H1 (cell line): Measurements from ENCODE around the gene PIK3R5. TPM values are rescaled to one million over a fixed set of nuclear protein-coding genes. Genes with fewer than 3 reads are reported as not detected.

Source experiments
- CTCF ChIA-PET: fragments of 300-600 bp; sonication (Branson Sonifier 250); formaldehyde crosslinking; loops from one replicate; lab custom pipeline; 2021; ENCODE audit not compliant: partially characterized antibody; lab: Charles Lee
- POLR2A ChIA-PET: fragments of 300-600 bp; sonication (Branson Sonifier 250); formaldehyde crosslinking; loops from one replicate; lab custom pipeline; 2021; ENCODE audit warnings: inconsistent platforms; ENCODE audit not compliant: partially characterized antibody; lab: Charles Lee
- DNase-seq, 2 experiments: peaks; one replicate each; pipeline versions ENCODE4 v3.0.0 to v3.0.0-alpha.2; 2010 to 2022; ENCODE audit warnings: low spot score in 2 of 2, low read depth in 1 of 2, mixed read lengths in 1 of 2
- FAIRE-seq: peaks from 2 replicates; lab custom pipeline; 2011; peaks lifted over from hg19 to GRCh38; lab: Jason Lieb, UNC
- H2AFZ ChIP-seq: 2 replicates; pipeline ENCODE4 v1.8.1; 2012; ENCODE audit warnings: low read length, inconsistent platforms
- H2AK5ac ChIP-seq: 2 replicates; pipeline ENCODE4 v1.6.1; 2013; ENCODE audit warnings: low read depth, low read length
- H2BK120ac ChIP-seq: replicated peaks from 2 replicates; pipeline ENCODE3; 2013; ENCODE audit warnings: low read depth, low read length, inconsistent platforms
- H2BK12ac ChIP-seq: 2 replicates; pipeline ENCODE4 v1.6.1; 2013; ENCODE audit warnings: low read depth, low read length
- H2BK15ac ChIP-seq: 2 replicates; pipeline ENCODE4 v1.6.1; 2013; ENCODE audit warnings: low read length
- H2BK20ac ChIP-seq: 2 replicates; pipeline ENCODE4 v1.6.1; 2013; ENCODE audit warnings: low read length
- H2BK5ac ChIP-seq: 2 replicates; pipeline ENCODE4 v1.6.1; 2013; ENCODE audit warnings: low read depth, low read length
- H3K14ac ChIP-seq: 2 replicates; pipeline ENCODE4 v1.6.1; 2013; ENCODE audit warnings: inconsistent platforms; ENCODE audit not compliant: insufficient read length
- H3K18ac ChIP-seq: 2 replicates; pipeline ENCODE4 v1.6.1; 2013; ENCODE audit warnings: low read length; ENCODE audit errors: extremely low read depth
- H3K23ac ChIP-seq: 2 replicates; pipeline ENCODE4 v1.6.1; 2013; ENCODE audit warnings: inconsistent platforms; ENCODE audit not compliant: insufficient read length
- H3K23me2 ChIP-seq: 2 replicates; pipeline ENCODE4 v1.6.1; 2013; ENCODE audit warnings: low read depth, low read length
- H3K27ac ChIP-seq: 2 replicates; pipeline ENCODE4 v1.6.1; 2011; ENCODE audit warnings: low read depth, low read length, inconsistent platforms
- H3K27me3 ChIP-seq, 4 experiments: replicated peaks in 1 of 4; 1 replicate in 1 of 4; 2 replicates in 3 of 4; pipeline versions ENCODE4 v1.6.1 to v1.8.1; 2011 to 2013; ENCODE audit warnings: low read length in 3 of 4, mild to moderate bottlenecking in 3 of 4, inconsistent platforms in 2 of 4, mixed read lengths in 2 of 4, moderate library complexity in 1 of 4; ENCODE audit not compliant: control insufficient read depth in 3 of 4, insufficient read depth in 3 of 4; ENCODE audit errors: extremely low read depth in 1 of 4
- H3K36me3 ChIP-seq, 4 experiments: 2 replicates each; pipeline versions ENCODE4 v1.6.1 to v1.8.1; 2011 to 2013; ENCODE audit warnings: mild to moderate bottlenecking in 4 of 4, low read length in 3 of 4, moderate library complexity in 2 of 4, control low read depth in 1 of 4, inconsistent platforms in 1 of 4; ENCODE audit not compliant: insufficient read depth in 4 of 4, control insufficient read depth in 2 of 4
- H3K4ac ChIP-seq: replicated peaks from 2 replicates; pipeline ENCODE3; 2013; ENCODE audit warnings: low read length, low read depth, mixed read lengths, inconsistent platforms; ENCODE audit not compliant: insufficient read length
- H3K4me1 ChIP-seq, 4 experiments: replicated peaks in 1 of 4; 1 replicate in 1 of 4; 2 replicates in 3 of 4; pipeline versions ENCODE4 v1.6.1 to v1.8.1; 2011 to 2013; ENCODE audit warnings: low read length in 3 of 4, inconsistent platforms in 2 of 4, mixed read lengths in 1 of 4; ENCODE audit not compliant: insufficient read depth in 4 of 4, control insufficient read depth in 3 of 4
- H3K4me2 ChIP-seq, 2 experiments: 2 replicates each; pipeline versions ENCODE4 v1.6.1 to v1.8.1; 2011 to 2013; ENCODE audit warnings: low read depth in 2 of 2, low read length in 2 of 2, control low read depth in 1 of 2, inconsistent platforms in 1 of 2, mild to moderate bottlenecking in 1 of 2; ENCODE audit not compliant: insufficient read depth in 1 of 2
- H3K4me3 ChIP-seq, 4 experiments: fragments of 200-600, 300-600 bp in 1 of 4; sonication (generic), shearing (Covaris generic), sonication (Bioruptor Twin) in 1 of 4; 2 replicates each; pipeline versions ENCODE4 v1.5.1 to v1.8.1; 2011 to 2016; ENCODE audit warnings: low read length in 4 of 4, low read depth in 3 of 4, control low read depth in 2 of 4, inconsistent platforms in 2 of 4, mild to moderate bottlenecking in 2 of 4, mixed read lengths in 1 of 4, moderate library complexity in 1 of 4; ENCODE audit not compliant: insufficient read depth in 2 of 4; ENCODE audit errors: extremely low read depth in 1 of 4
- H3K56ac ChIP-seq: replicated peaks from 2 replicates; pipeline ENCODE3; 2013; ENCODE audit warnings: low read depth, mild to moderate bottlenecking, mixed read lengths, low read length, inconsistent platforms; ENCODE audit not compliant: insufficient read length
- H3K79me1 ChIP-seq: 2 replicates; pipeline ENCODE4 v1.6.1; 2013; ENCODE audit warnings: low read depth, low read length, control low read depth
- H3K79me2 ChIP-seq, 2 experiments: 2 replicates each; pipeline versions ENCODE4 v1.6.1 to v1.8.1; 2012 to 2013; ENCODE audit warnings: low read length in 2 of 2, mild to moderate bottlenecking in 2 of 2, inconsistent platforms in 1 of 2; ENCODE audit not compliant: insufficient read depth in 2 of 2, control insufficient read depth in 1 of 2
- H3K9ac ChIP-seq, 4 experiments: replicated peaks in 1 of 4; 1 replicate in 1 of 4; 2 replicates in 3 of 4; pipeline versions ENCODE4 v1.6.1 to v1.8.1; 2011 to 2013; ENCODE audit warnings: low read depth in 3 of 4, low read length in 3 of 4, control low read depth in 2 of 4, mild to moderate bottlenecking in 2 of 4, moderate library complexity in 2 of 4, inconsistent platforms in 1 of 4; ENCODE audit errors: extremely low read depth in 1 of 4
- H3K9me3 ChIP-seq, 2 experiments: 2 replicates each; pipeline versions ENCODE4 v1.6.1 to v1.8.1; 2012 to 2013; ENCODE audit warnings: mild to moderate bottlenecking in 2 of 2, moderate library complexity in 2 of 2, control low read depth in 1 of 2, inconsistent platforms in 1 of 2, low read depth in 1 of 2, low read length in 1 of 2, mixed read lengths in 1 of 2; ENCODE audit not compliant: insufficient read depth in 2 of 2
- H4K20me1 ChIP-seq, 2 experiments: replicated peaks in 1 of 2; 2 replicates each; pipeline versions ENCODE3 to v1.8.1; 2011 to 2013; ENCODE audit warnings: inconsistent platforms in 2 of 2, low read length in 2 of 2, mild to moderate bottlenecking in 1 of 2; ENCODE audit not compliant: insufficient read depth in 2 of 2, control insufficient read depth in 1 of 2
- H4K5ac ChIP-seq: 2 replicates; pipeline ENCODE4 v1.6.1; 2013; ENCODE audit warnings: low read length, low read depth, mixed read lengths, inconsistent platforms; ENCODE audit not compliant: insufficient read length
- H4K8ac ChIP-seq: 2 replicates; pipeline ENCODE4 v1.8.0; 2013; ENCODE audit warnings: mild to moderate bottlenecking, moderate library complexity, low read length, inconsistent platforms; ENCODE audit not compliant: insufficient read depth; ENCODE audit errors: extremely low read depth
- H4K91ac ChIP-seq: replicated peaks from 2 replicates; pipeline ENCODE3; 2013; ENCODE audit warnings: low read length, mixed read lengths, inconsistent platforms; ENCODE audit not compliant: insufficient read length
- ATF3 ChIP-seq: IDR thresholded peaks from 2 replicates; pipeline ENCODE4 v1.6.1; 2011; ENCODE audit warnings: low read depth, mild to moderate bottlenecking, low read length; ENCODE audit not compliant: insufficient read depth
- CHD1 ChIP-seq: IDR thresholded peaks from 2 replicates; pipeline ENCODE4 v1.6.1; 2012; ENCODE audit warnings: low read depth, low read length, improper control_type of control experiment
- EGR1 ChIP-seq: IDR thresholded peaks from 2 replicates; pipeline ENCODE4 v1.6.1; 2011; ENCODE audit warnings: low read depth, low read length, borderline replicate concordance
- GTF2F1 ChIP-seq: IDR thresholded peaks from 2 replicates; pipeline ENCODE4 v1.6.1; 2012; ENCODE audit warnings: low read depth, low read length, improper control_type of control experiment, borderline replicate concordance
- HDAC6 ChIP-seq: IDR thresholded peaks from one replicate; pipeline ENCODE4 v1.7.1; 2012; ENCODE audit warnings: low read depth, mild to moderate bottlenecking, inconsistent platforms, low read length, moderate library complexity
- MAX ChIP-seq: IDR thresholded peaks from 2 replicates; pipeline ENCODE4 v1.6.1; 2012; ENCODE audit warnings: inconsistent platforms
- POLR2A ChIP-seq, 2 experiments: IDR thresholded peaks; 1 replicate in 1 of 2; 2 replicates in 1 of 2; pipeline ENCODE4 v1.6.1; 2011; ENCODE audit warnings: low read depth in 2 of 2, low read length in 2 of 2, mild to moderate bottlenecking in 2 of 2; ENCODE audit errors: control extremely low read depth in 1 of 2
- POLR2AphosphoS5 ChIP-seq: IDR thresholded peaks from 2 replicates; pipeline ENCODE4 v1.6.1; 2011; ENCODE audit warnings: low read depth, low read length
- RAD21 ChIP-seq, 2 experiments: IDR thresholded peaks in 1 of 2; conservative IDR thresholded peaks in 1 of 2; 2 replicates each; pipeline ENCODE4 v1.6.1; 2011; ENCODE audit warnings: low read depth in 2 of 2, low read length in 2 of 2, improper control_type of control experiment in 1 of 2, inconsistent platforms in 1 of 2, mild to moderate bottlenecking in 1 of 2, moderate library complexity in 1 of 2
- RNF2 ChIP-seq: fragments of 200-900, 300-1000 bp; sonication (generic); IDR thresholded peaks from 2 replicates; pipeline ENCODE4 v1.7.1; 2016; ENCODE audit warnings: borderline replicate concordance, low read depth, mild to moderate bottlenecking, antibody characterized with exemption, low read length; ENCODE audit not compliant: poor library complexity, severe bottlenecking; ENCODE audit errors: missing control alignments
- SAP30 ChIP-seq: fragments of 300-600 bp; sonication (generic); IDR thresholded peaks from 2 replicates; pipeline ENCODE4 v1.7.1; 2012; ENCODE audit warnings: low read length, moderate library complexity, mild to moderate bottlenecking, inconsistent platforms; ENCODE audit not compliant: insufficient read depth, insufficient replicate concordance
- SIX5 ChIP-seq: IDR thresholded peaks from 2 replicates; pipeline ENCODE4 v1.6.1; 2011; ENCODE audit warnings: mild to moderate bottlenecking, low read depth, low read length
- ZNF274 ChIP-seq: IDR thresholded peaks from 2 replicates; pipeline ENCODE4 v1.7.0; 2012; ENCODE audit warnings: low read length, borderline replicate concordance; ENCODE audit errors: extremely low read depth
- WGBS, 2 experiments: shearing (Covaris generic) in 1 of 2; methylation state at CpG; one replicate each; pipeline versions ENCODE4 v1.1.6 to v1.1.7; 2013 to 2015; ENCODE audit warnings: low lambda C conversion rate in 2 of 2, mixed read lengths in 2 of 2, inconsistent platforms in 1 of 2, low coverage in 1 of 2, missing lambda C conversion rate in 1 of 2; ENCODE audit not compliant: insufficient replicate concordance in 2 of 2, insufficient coverage in 1 of 2, insufficient read length in 1 of 2; ENCODE audit errors: extremely low coverage in 1 of 2, missing lambda C conversion rate in 1 of 2; 5-methylcytosine and 5-hydroxymethylcytosine counted together
- polyA plus RNA-seq, 7 experiments: library from polyadenylated mRNA; depleted of rRNA in 3 of 7; stranded (reverse) in 5 of 7; unstranded in 2 of 7; fragments of >200 nt in 5 of 7; fragments of 200-250 nt in 2 of 7; gene quantifications; 1 replicate in 5 of 7; 2 replicates in 1 of 7; 4 replicates in 1 of 7; pipeline versions ENCODE4 v1.2.1 to v1.2.3, GENCODE V29; 2011 to 2013; ENCODE audit warnings: missing spikeins in 2 of 7, mixed read lengths in 2 of 7
- total RNA-seq: library from RNA; stranded (reverse); fragmentation: NEBNext Ultra II Directional; extraction: Animal tissue kit (Norgen Biotek cat#: 25700); gene quantifications from 2 replicates; pipeline ENCODE4 v1.2.1, GENCODE V29; 2021

PIK3R5 gene
- total and polyA plus RNA-seq, 2 of the 8 experiments (the other 6 are each of a cell fraction or from before 2014, with no cell fraction given): 2.7 to 4.3 TPM

- Histone ChIP-seq H2BK12ac (no peak overlapping the region), H3K27me3 (no peaks in the 10 kb centered on the region), H2AFZ (no peak overlapping the region), H2BK15ac (no peak overlapping the region), H2BK5ac (no peak overlapping the region), H2AK5ac (no peak overlapping the region), H3K14ac (no peak overlapping the region), H2BK20ac (no peak overlapping the region), H4K20me1 (no peaks in the 10 kb centered on the region), H4K91ac (no peak overlapping the region), H3K56ac (no peak overlapping the region), H3K23ac (no peak overlapping the region), H4K8ac (no peak overlapping the region), H3K18ac (no peak overlapping the region), H3K9me3 (no peaks in the 10 kb centered on the region; a peak in 1 of 4 replicates), H3K79me2 (no peaks in the 10 kb centered on the region), H3K79me1 (no peaks in the 10 kb centered on the region), H3K4me3 (no peak overlapping the region), H2BK120ac (no peak overlapping the region), H3K4me1 (peaks cover 0 to 6% (median 0%) of the 10 kb centered on the region in 4 experiments; a peak in 1 of 7 replicates), H3K36me3 (no peaks in the 10 kb centered on the region), H3K9ac (no peak overlapping the region), H3K4ac (no peak overlapping the region), H3K4me2 (no peak overlapping the region), H3K27ac (no peak overlapping the region), H4K5ac (no peak overlapping the region), H3K23me2 (no peaks in the 10 kb centered on the region)
- POLR2A ChIA-PET: no interaction called here
- FAIRE-seq (no peak), DNase-seq (no peak)
- WGBS, 2 experiments: 93% methylated on average over 4 of the region's 4 CpGs; no CpG with 5 or more reads in 1 of the 2 experiments
- CTCF ChIA-PET: interaction anchor here (0.8 to 1.6 kb wide), 2 partner anchors 12 to 98 kb away, joined by 3 to 8 read pairs; no protein-coding TSS in a partner anchor
- TF ChIP-seq POLR2A (IDR thresholded peaks at IDR 0.05; ENCODE audit: control extremely low read depth in 1 of 2, low read depth in 2 of 2, low read length in 2 of 2) (no peak), GTF2F1 (no peak), SIX5 (no peak), SAP30 (no peak), POLR2AphosphoS5 (no peak), ATF3 (no peak), RAD21 (IDR thresholded peaks at IDR 0.05 in 1 of 2, conservative IDR thresholded peaks at IDR 0.05 in 1 of 2; ENCODE audit: low read depth in 2 of 2, low read length in 2 of 2) (no peak), EGR1 (no peak), HDAC6 (no peak), RNF2 (no peak), CHD1 (no peak), MAX (no peak), ZNF274 (no peak)
Measured at GRCh38 chr17:8883353-8883752, 82.2 kb downstream of the PIK3R5 start.
